HCT116 (cell line): ENCODE results near the gene UTP14A. TPM values are rescaled to one million over a fixed set of nuclear protein-coding genes. Genes with fewer than 3 reads are reported as not detected.

Source experiments
- ATAC-seq: fragments of 200-7000 bp; cut with Tn5 transposase; 2 replicates; pipeline ENCODE4 v1.9.1; 2020; ENCODE audit warnings: mild to moderate bottlenecking, moderate library complexity
- BruUV-seq: library from RNA; stranded (reverse); fragments of 400-500 nt; replicated peaks from 2 replicates; lab custom pipeline; 2021; lab: Mats Ljungman, UMichigan
- CTCF ChIA-PET: fragments of 300-600 bp; sonication (Branson Sonifier 250); formaldehyde crosslinking; loops from one replicate; lab custom pipeline; 2021; ENCODE audit warnings: antibody characterized with exemption; lab: Charles Lee
- POLR2A ChIA-PET: fragments of 300-600, 350-600 bp; sonication (Branson Sonifier 250); formaldehyde crosslinking; loops from one replicate; lab custom pipeline; 2021; ENCODE audit warnings: antibody characterized with exemption; lab: Charles Lee
- RAD21 ChIA-PET, 2 experiments: fragments of 300-600 bp; sonication (Branson Sonifier 250); formaldehyde crosslinking; loops; one replicate each; lab custom pipeline; 2023; ENCODE audit warnings: low total read pairs in 2 of 2; ENCODE audit not compliant: uncharacterized antibody in 2 of 2, unreplicated experiment in 2 of 2, low non-redundant PET in 1 of 2; lab: Charles Lee
- DNase-seq: peaks from one replicate; pipeline ENCODE4 v3.0.0-alpha.2; 2010; ENCODE audit warnings: low read depth, low spot score
- H2AFZ ChIP-seq: fragments of 200-600 bp; shearing (Covaris generic), sonication (generic); 2 replicates; pipeline ENCODE4 v1.6.1; 2017; ENCODE audit warnings: low read depth, mixed run types, mixed read lengths, antibody characterized with exemption, low read length; ENCODE audit not compliant: poor library complexity, severe bottlenecking
- H3K27ac ChIP-seq: 2 replicates; pipeline ENCODE4 v1.5.1; 2012; ENCODE audit warnings: low read depth, low read length
- H3K27me3 ChIP-seq: fragments of 200-600 bp; sonication (generic); 2 replicates; pipeline ENCODE4 v1.6.1; 2016; ENCODE audit warnings: mixed run types, low read length, mixed read lengths; ENCODE audit not compliant: insufficient read depth
- H3K36me3 ChIP-seq, 2 experiments: fragments of 200-500 bp in 1 of 2; fragments of 200-600 bp in 1 of 2; sonication (Bioruptor generic) in 1 of 2; sonication (generic) in 1 of 2; 2 replicates each; pipeline versions ENCODE4 v1.5.1 to v1.6.1; 2014 to 2016; ENCODE audit warnings: low read length in 2 of 2, inconsistent platforms in 1 of 2, mixed read lengths in 1 of 2, mixed run types in 1 of 2; ENCODE audit not compliant: insufficient read depth in 2 of 2, control insufficient read depth in 1 of 2
- H3K4me1 ChIP-seq, 2 experiments: fragments of 200-600 bp in 1 of 2; sonication (generic) in 1 of 2; 2 replicates each; pipeline versions ENCODE4 v1.5.1 to v1.6.1; 2012 to 2017; ENCODE audit warnings: low read length in 2 of 2, inconsistent platforms in 1 of 2, mild to moderate bottlenecking in 1 of 2, mixed read lengths in 1 of 2, mixed run types in 1 of 2, moderate library complexity in 1 of 2; ENCODE audit not compliant: insufficient read depth in 2 of 2, control insufficient read depth in 1 of 2
- H3K4me2 ChIP-seq: fragments of 200-600 bp; sonication (generic); 2 replicates; pipeline ENCODE4 v1.6.1; 2017; ENCODE audit warnings: mixed run types, low read length, mixed read lengths
- H3K4me3 ChIP-seq, 2 experiments: fragments of 200-600 bp in 1 of 2; sonication (generic) in 1 of 2; replicated peaks in 1 of 2; 2 replicates each; pipeline ENCODE4 v1.5.1; 2011 to 2016; ENCODE audit warnings: low read length in 2 of 2, control low read depth in 1 of 2, low read depth in 1 of 2, mild to moderate bottlenecking in 1 of 2, mixed read lengths in 1 of 2, mixed run types in 1 of 2
- H3K79me2 ChIP-seq: fragments of 200-600 bp; sonication (generic); 2 replicates; pipeline ENCODE4 v1.6.1; 2017; ENCODE audit warnings: mild to moderate bottlenecking, mixed run types, low read length, moderate library complexity, mixed read lengths; ENCODE audit not compliant: insufficient read depth
- H3K9ac ChIP-seq: fragments of 200-600 bp; sonication (generic); 2 replicates; pipeline ENCODE4 v1.6.1; 2016; ENCODE audit warnings: low read length, mixed read lengths
- H3K9me2 ChIP-seq: fragments of 200-600 bp; sonication (generic), shearing (Covaris generic); 2 replicates; pipeline ENCODE4 v1.6.1; 2017; ENCODE audit warnings: mixed run types, mild to moderate bottlenecking, moderate library complexity; ENCODE audit not compliant: insufficient read depth
- H3K9me3 ChIP-seq, 2 experiments: fragments of 200-500 bp in 1 of 2; fragments of 200-600 bp in 1 of 2; sonication (Bioruptor generic) in 1 of 2; sonication (generic) in 1 of 2; 2 replicates each; pipeline ENCODE4 v1.6.1; 2014 to 2017; ENCODE audit warnings: low read length in 2 of 2, mixed read lengths in 2 of 2, inconsistent platforms in 1 of 2, low read depth in 1 of 2, mild to moderate bottlenecking in 1 of 2, mixed run types in 1 of 2, moderate library complexity in 1 of 2; ENCODE audit not compliant: control insufficient read depth in 1 of 2, insufficient read depth in 1 of 2
- H4K20me1 ChIP-seq: fragments of 200-600 bp; sonication (generic), shearing (Covaris generic); 2 replicates; pipeline ENCODE4 v1.6.1; 2017; ENCODE audit warnings: mixed run types, mild to moderate bottlenecking, moderate library complexity; ENCODE audit not compliant: insufficient read depth
- ATF3 ChIP-seq: IDR thresholded peaks from 2 replicates; pipeline ENCODE4 v1.6.1; 2012
- CBX3 ChIP-seq: IDR thresholded peaks from 2 replicates; pipeline ENCODE4 v1.6.1; 2012; ENCODE audit warnings: low read depth
- EGR1 ChIP-seq: IDR thresholded peaks from 2 replicates; pipeline ENCODE4 v1.6.1; 2012; ENCODE audit warnings: low read depth
- EZH2 ChIP-seq: fragments of 200-600 bp; sonication (generic); IDR thresholded peaks from 2 replicates; pipeline ENCODE4 v1.6.1; 2017; ENCODE audit warnings: antibody characterized with exemption, mixed run types
- EZH2phosphoT487 ChIP-seq: fragments of 200-600 bp; IDR thresholded peaks from 2 replicates; pipeline ENCODE4 v1.6.1; 2018; ENCODE audit warnings: antibody characterized with exemption, borderline replicate concordance
- FOSL1 ChIP-seq: IDR thresholded peaks from 2 replicates; pipeline ENCODE4 v1.6.1; 2012; ENCODE audit warnings: low read depth
- JUND ChIP-seq: IDR thresholded peaks from 2 replicates; pipeline ENCODE4 v1.6.1; 2012
- POLR2A ChIP-seq: IDR thresholded peaks from 2 replicates; pipeline ENCODE4 v1.7.0; 2011; ENCODE audit warnings: borderline replicate concordance; ENCODE audit not compliant: insufficient read depth, insufficient read length; ENCODE audit errors: extremely low read depth
- POLR2AphosphoS5 ChIP-seq: IDR thresholded peaks from 2 replicates; pipeline ENCODE4 v1.6.1; 2011; ENCODE audit warnings: mild to moderate bottlenecking, low read depth, low read length, moderate library complexity
- RAD21 ChIP-seq: IDR thresholded peaks from 2 replicates; pipeline ENCODE4 v1.6.1; 2012; ENCODE audit warnings: low read depth, mild to moderate bottlenecking
- REST ChIP-seq: IDR thresholded peaks from 2 replicates; pipeline ENCODE4 v1.6.1; 2012; ENCODE audit warnings: low read depth
- SIN3A ChIP-seq: IDR thresholded peaks from 2 replicates; pipeline ENCODE4 v1.6.1; 2012; ENCODE audit warnings: low read depth
- SP1 ChIP-seq: IDR thresholded peaks from 2 replicates; pipeline ENCODE4 v1.6.1; 2012; ENCODE audit warnings: low read depth
- SRF ChIP-seq: IDR thresholded peaks from 2 replicates; pipeline ENCODE4 v1.6.1; 2012; ENCODE audit warnings: low read depth
- YY1 ChIP-seq: IDR thresholded peaks from 2 replicates; pipeline ENCODE4 v1.6.1; 2011; ENCODE audit warnings: low read length, low read depth, moderate library complexity, mild to moderate bottlenecking; ENCODE audit not compliant: insufficient replicate concordance; ENCODE audit errors: extremely low read depth
- ZBTB33 ChIP-seq: IDR thresholded peaks from 2 replicates; pipeline ENCODE4 v1.6.1; 2011; ENCODE audit warnings: mild to moderate bottlenecking, low read length, moderate library complexity; ENCODE audit not compliant: insufficient replicate concordance; ENCODE audit errors: extremely low read depth
- ZFX ChIP-seq: fragments of 450-650 bp; IDR thresholded peaks from 2 replicates; pipeline ENCODE4 v1.6.1; 2017
- ZNF274 ChIP-seq: fragments of 200-500 bp; sonication (Bioruptor generic); IDR thresholded peaks from 2 replicates; pipeline ENCODE4 v1.6.1; 2014; ENCODE audit warnings: mild to moderate bottlenecking, low read depth, low read length, inconsistent platforms
- intact Hi-C: fragments of 100-400 bp; cut with micrococcal nuclease; formaldehyde crosslinking; loops from 2 replicates; pipeline ENCODE4 v1.10.0; 2022
- total RNA-seq: library from RNA; stranded (reverse); gene quantifications from one replicate; pipeline ENCODE4 v1.2.1, GENCODE V29; 2021; ENCODE audit not compliant: unreplicated experiment

UTP14A gene
- total RNA-seq, 1 experiment from 2014 or later, result 28.3 TPM

GRCh38 chrX:129958814-129959492 lies 53.0 kb downstream of the UTP14A start:
- H2AFZ ChIP-seq, result no peak overlapping the region
- ATAC-seq, result no peak
- CTCF ChIA-PET, result no interaction called here
- H3K4me2 ChIP-seq, result no peak overlapping the region
- H4K20me1 ChIP-seq, result no peaks in the 10 kb centered on the region
- H3K27ac ChIP-seq, result no peak overlapping the region
- H3K9me3 ChIP-seq, result no peaks in the 10 kb centered on the region
- H3K9ac ChIP-seq, result no peak overlapping the region
- RAD21 ChIA-PET, result no interaction called here
- intact Hi-C loops, result no loop called here
- H3K4me1 ChIP-seq, result peaks cover 9 to 31% of the 10 kb centered on the region in 2 experiments
- no peaks in the 10 kb centered on the region for H3K79me2 ChIP-seq
- H3K4me3 ChIP-seq, result no peak overlapping the region
- DNase-seq, result no peak
- no peaks in the 10 kb centered on the region for H3K9me2 ChIP-seq
- TF ChIP-seq EZH2, result no peak
- no peak for TF ChIP-seq ATF3
- TF ChIP-seq ZNF274, result no peak
- no peak for TF ChIP-seq EZH2phosphoT487
- no peak for TF ChIP-seq FOSL1
- no peak for TF ChIP-seq POLR2A
- no peak for TF ChIP-seq SRF
- no peak for TF ChIP-seq ZFX
- TF ChIP-seq POLR2AphosphoS5, result no peak
- TF ChIP-seq EGR1, result no peak
- no peak for TF ChIP-seq SP1
- no peak for TF ChIP-seq ZBTB33
- no peak for TF ChIP-seq SIN3A
- no peak for TF ChIP-seq CBX3
- no peak for TF ChIP-seq YY1
- TF ChIP-seq RAD21, result no peak
- TF ChIP-seq REST, result no peak
- TF ChIP-seq JUND, result no peak
- BruUV-seq, result no TSS peak
- POLR2A ChIA-PET, result no interaction called here
- no peaks in the 10 kb centered on the region for H3K27me3 ChIP-seq
- H3K36me3 ChIP-seq, result no peaks in the 10 kb centered on the region
